GM18907 (cell line): ENCODE data around the gene VWA5B2.

ENCODE experiments used
- ATAC-seq: cut with Tn5 transposase; IDR thresholded peaks from one replicate; pipeline ENCODE4 v1.9.1; 2021; ENCODE audit warnings: mild to moderate bottlenecking, moderate library complexity; ENCODE audit not compliant: unreplicated experiment

The VWA5B2 gene

GRCh38 chr3:184229394-184230080 lies at the start of gene VWA5B2:
VWA5B2 (plus strand) TSS chr3:184229585; CDS start chr3:184230529, 944 bp downstream.
- peak; percentile 79 for ATAC-seq

GRCh38 chr3:184180165-184180564 lies 49.2 kb upstream of the VWA5B2 start:
- ATAC-seq = no peak

- ATAC-seq = no peak
Observed at GRCh38 chr3:184181596-184181995, 47.8 kb upstream of the VWA5B2 start.

GRCh38 chr3:184183679-184184078 lies 45.7 kb upstream of the VWA5B2 start:
- no peak for ATAC-seq

GRCh38 chr3:184184546-184185230 lies 44.7 kb upstream of the VWA5B2 start:
- no peak for ATAC-seq

- peak; percentile 83 for ATAC-seq
Observed at GRCh38 chr3:184185461-184186183, 43.8 kb upstream of the VWA5B2 start.

GRCh38 chr3:184186184-184186901 lies 43.0 kb upstream of the VWA5B2 start, which contains the start of gene ABCF3:
ABCF3 (plus strand) TSS chr3:184186199; CDS start chr3:184186208, 9 bp downstream.
- peak; percentile 38 for ATAC-seq

- no peak for ATAC-seq
Observed at GRCh38 chr3:184186902-184187207, 42.5 kb upstream of the VWA5B2 start.

- no peak for ATAC-seq
Observed at GRCh38 chr3:184188080-184188479, 41.3 kb upstream of the VWA5B2 start.

- ATAC-seq = no peak
Observed at GRCh38 chr3:184189421-184189820, 40.0 kb upstream of the VWA5B2 start.

- no peak for ATAC-seq
Observed at GRCh38 chr3:184192889-184193288, 36.5 kb upstream of the VWA5B2 start.

- no peak for ATAC-seq
Observed at GRCh38 chr3:184193991-184194539, 35.3 kb upstream of the VWA5B2 start.

- ATAC-seq = no peak
Observed at GRCh38 chr3:184196536-184196935, 32.8 kb upstream of the VWA5B2 start.

GRCh38 chr3:184198509-184198908 lies 30.9 kb upstream of the VWA5B2 start:
- no peak for ATAC-seq

- no peak for ATAC-seq
Observed at GRCh38 chr3:184200825-184201224, 28.6 kb upstream of the VWA5B2 start.

- ATAC-seq = no peak
Observed at GRCh38 chr3:184203526-184203925, 25.9 kb upstream of the VWA5B2 start.

- ATAC-seq = no peak
Observed at GRCh38 chr3:184209146-184209923, 20.1 kb upstream of the VWA5B2 start.

- no peak for ATAC-seq
Observed at GRCh38 chr3:184211297-184211696, 18.1 kb upstream of the VWA5B2 start.

- no peak for ATAC-seq
Observed at GRCh38 chr3:184211718-184212117, 17.7 kb upstream of the VWA5B2 start.

GRCh38 chr3:184218814-184219213 lies 10.6 kb upstream of the VWA5B2 start:
- no peak for ATAC-seq
